Measurements from ENCODE around the gene EFNA1. TPM values are rescaled to one million over a fixed set of nuclear protein-coding genes. Genes with fewer than 3 reads are reported as not detected.

The EFNA1 gene
- total RNA-seq, 1 experiment from 2014 or later: 6.5 TPM

DNA sequence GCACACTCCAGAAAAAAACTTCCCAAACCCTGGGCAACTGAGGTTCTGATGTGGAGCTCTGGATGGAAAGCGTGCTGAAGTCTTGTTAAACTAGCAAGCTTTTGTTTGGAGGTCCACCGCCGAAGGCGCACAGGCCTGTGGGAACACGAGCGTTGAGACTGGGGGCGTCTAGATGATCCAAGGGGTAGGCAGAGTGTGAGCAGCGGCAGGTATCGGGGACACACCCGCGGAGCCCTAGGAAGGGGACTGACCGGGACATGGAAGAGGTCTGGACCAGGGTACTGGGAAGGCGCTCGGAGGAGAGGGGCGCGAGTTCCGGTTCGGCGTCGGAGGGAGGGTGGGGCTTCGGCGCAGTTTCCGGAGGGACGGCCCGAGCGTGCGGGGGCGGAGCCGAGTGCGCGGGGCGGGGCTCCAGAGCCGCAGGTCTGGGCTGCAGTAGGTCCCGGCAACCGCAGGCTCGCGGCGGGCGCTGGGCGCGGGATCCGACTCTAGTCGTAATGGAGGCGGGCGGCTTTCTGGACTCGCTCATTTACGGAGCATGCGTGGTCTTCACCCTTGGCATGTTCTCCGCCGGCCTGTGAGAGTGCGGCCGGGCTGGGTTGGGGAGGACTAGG lies 7.8 kb downstream of the EFNA1 start, which contains the start of gene SLC50A1 (continued):
- TF ChIP-seq, protein P1, sequence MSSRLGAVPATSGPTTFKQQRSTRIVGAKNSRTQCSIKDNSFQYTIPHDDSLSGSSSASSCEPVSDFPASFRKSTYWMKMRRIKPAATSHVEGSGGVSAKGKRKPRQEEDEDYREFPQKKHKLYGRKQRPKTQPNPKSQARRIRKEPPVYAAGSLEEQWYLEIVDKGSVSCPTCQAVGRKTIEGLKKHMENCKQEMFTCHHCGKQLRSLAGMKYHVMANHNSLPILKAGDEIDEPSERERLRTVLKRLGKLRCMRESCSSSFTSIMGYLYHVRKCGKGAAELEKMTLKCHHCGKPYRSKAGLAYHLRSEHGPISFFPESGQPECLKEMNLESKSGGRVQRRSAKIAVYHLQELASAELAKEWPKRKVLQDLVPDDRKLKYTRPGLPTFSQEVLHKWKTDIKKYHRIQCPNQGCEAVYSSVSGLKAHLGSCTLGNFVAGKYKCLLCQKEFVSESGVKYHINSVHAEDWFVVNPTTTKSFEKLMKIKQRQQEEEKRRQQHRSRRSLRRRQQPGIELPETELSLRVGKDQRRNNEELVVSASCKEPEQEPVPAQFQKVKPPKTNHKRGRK (CRISPR knock-in tag; IDR thresholded peaks at IDR 0.05; ENCODE audit: borderline replicate concordance): no peak
- TF ChIP-seq SOX15 (CRISPR knock-in tag; IDR thresholded peaks at IDR 0.05) (no peak), RORB (CRISPR knock-in tag; IDR thresholded peaks at IDR 0.05) (no peak), JUN (CRISPR knock-in tag; IDR thresholded peaks at IDR 0.05) (no peak), GABPB1 (CRISPR knock-in tag; IDR thresholded peaks at IDR 0.05) (no peak; the same call in 1 of the 2 replicates), TCF7 (CRISPR knock-in tag; IDR thresholded peaks at IDR 0.05; ENCODE audit: low read depth) (no peak), ATF1 (CRISPR knock-in tag; IDR thresholded peaks at IDR 0.05) (no peak), ZNF219 (CRISPR knock-in tag; IDR thresholded peaks at IDR 0.05; ENCODE audit: borderline replicate concordance) (no peak), TEAD4 (CRISPR knock-in tag; IDR thresholded peaks at IDR 0.05) (no peak), NFYB (CRISPR knock-in tag; conservative IDR thresholded peaks at IDR 0.05; ENCODE audit: low read depth) (no peak), OVOL2 (CRISPR knock-in tag; IDR thresholded peaks at IDR 0.05; ENCODE audit: borderline replicate concordance) (no peak), ZNF423 (CRISPR knock-in tag; IDR thresholded peaks at IDR 0.05) (no peak), NR3C1 (CRISPR knock-in tag; conservative IDR thresholded peaks at IDR 0.05; ENCODE audit: low read depth) (no peak), ZNF263 (CRISPR knock-in tag; IDR thresholded peaks at IDR 0.05; ENCODE audit: low read depth) (0 out of 2 replicates have a peak, but pooled peaks have one; percentile 20), TP53 (CRISPR knock-in tag; IDR thresholded peaks at IDR 0.05) (peak; percentile 91), JAZF1 (CRISPR knock-in tag; IDR thresholded peaks at IDR 0.05) (no peak), KAT7 (CRISPR knock-in tag; IDR thresholded peaks at IDR 0.05; ENCODE audit: borderline replicate concordance) (no peak)
- TF ChIP-seq, protein P2, sequence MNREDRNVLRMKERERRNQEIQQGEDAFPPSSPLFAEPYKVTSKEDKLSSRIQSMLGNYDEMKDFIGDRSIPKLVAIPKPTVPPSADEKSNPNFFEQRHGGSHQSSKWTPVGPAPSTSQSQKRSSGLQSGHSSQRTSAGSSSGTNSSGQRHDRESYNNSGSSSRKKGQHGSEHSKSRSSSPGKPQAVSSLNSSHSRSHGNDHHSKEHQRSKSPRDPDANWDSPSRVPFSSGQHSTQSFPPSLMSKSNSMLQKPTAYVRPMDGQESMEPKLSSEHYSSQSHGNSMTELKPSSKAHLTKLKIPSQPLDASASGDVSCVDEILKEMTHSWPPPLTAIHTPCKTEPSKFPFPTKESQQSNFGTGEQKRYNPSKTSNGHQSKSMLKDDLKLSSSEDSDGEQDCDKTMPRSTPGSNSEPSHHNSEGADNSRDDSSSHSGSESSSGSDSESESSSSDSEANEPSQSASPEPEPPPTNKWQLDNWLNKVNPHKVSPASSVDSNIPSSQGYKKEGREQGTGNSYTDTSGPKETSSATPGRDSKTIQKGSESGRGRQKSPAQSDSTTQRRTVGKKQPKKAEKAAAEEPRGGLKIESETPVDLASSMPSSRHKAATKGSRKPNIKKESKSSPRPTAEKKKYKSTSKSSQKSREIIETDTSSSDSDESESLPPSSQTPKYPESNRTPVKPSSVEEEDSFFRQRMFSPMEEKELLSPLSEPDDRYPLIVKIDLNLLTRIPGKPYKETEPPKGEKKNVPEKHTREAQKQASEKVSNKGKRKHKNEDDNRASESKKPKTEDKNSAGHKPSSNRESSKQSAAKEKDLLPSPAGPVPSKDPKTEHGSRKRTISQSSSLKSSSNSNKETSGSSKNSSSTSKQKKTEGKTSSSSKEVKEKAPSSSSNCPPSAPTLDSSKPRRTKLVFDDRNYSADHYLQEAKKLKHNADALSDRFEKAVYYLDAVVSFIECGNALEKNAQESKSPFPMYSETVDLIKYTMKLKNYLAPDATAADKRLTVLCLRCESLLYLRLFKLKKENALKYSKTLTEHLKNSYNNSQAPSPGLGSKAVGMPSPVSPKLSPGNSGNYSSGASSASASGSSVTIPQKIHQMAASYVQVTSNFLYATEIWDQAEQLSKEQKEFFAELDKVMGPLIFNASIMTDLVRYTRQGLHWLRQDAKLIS (CRISPR knock-in tag; IDR thresholded peaks at IDR 0.05; ENCODE audit: borderline replicate concordance): peak; percentile 56; the same call in 1 of the 2 replicates
- TF ChIP-seq, protein P3, sequence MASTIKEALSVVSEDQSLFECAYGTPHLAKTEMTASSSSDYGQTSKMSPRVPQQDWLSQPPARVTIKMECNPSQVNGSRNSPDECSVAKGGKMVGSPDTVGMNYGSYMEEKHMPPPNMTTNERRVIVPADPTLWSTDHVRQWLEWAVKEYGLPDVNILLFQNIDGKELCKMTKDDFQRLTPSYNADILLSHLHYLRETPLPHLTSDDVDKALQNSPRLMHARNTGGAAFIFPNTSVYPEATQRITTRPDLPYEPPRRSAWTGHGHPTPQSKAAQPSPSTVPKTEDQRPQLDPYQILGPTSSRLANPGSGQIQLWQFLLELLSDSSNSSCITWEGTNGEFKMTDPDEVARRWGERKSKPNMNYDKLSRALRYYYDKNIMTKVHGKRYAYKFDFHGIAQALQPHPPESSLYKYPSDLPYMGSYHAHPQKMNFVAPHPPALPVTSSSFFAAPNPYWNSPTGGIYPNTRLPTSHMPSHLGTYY (CRISPR knock-in tag; IDR thresholded peaks at IDR 0.05): no peak
- TF ChIP-seq, protein P4, sequence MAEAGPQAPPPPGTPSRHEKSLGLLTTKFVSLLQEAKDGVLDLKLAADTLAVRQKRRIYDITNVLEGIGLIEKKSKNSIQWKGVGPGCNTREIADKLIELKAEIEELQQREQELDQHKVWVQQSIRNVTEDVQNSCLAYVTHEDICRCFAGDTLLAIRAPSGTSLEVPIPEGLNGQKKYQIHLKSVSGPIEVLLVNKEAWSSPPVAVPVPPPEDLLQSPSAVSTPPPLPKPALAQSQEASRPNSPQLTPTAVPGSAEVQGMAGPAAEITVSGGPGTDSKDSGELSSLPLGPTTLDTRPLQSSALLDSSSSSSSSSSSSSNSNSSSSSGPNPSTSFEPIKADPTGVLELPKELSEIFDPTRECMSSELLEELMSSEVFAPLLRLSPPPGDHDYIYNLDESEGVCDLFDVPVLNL (CRISPR knock-in tag; IDR thresholded peaks at IDR 0.05; ENCODE audit: borderline replicate concordance, low read depth): no peak
- TF ChIP-seq, protein P5, sequence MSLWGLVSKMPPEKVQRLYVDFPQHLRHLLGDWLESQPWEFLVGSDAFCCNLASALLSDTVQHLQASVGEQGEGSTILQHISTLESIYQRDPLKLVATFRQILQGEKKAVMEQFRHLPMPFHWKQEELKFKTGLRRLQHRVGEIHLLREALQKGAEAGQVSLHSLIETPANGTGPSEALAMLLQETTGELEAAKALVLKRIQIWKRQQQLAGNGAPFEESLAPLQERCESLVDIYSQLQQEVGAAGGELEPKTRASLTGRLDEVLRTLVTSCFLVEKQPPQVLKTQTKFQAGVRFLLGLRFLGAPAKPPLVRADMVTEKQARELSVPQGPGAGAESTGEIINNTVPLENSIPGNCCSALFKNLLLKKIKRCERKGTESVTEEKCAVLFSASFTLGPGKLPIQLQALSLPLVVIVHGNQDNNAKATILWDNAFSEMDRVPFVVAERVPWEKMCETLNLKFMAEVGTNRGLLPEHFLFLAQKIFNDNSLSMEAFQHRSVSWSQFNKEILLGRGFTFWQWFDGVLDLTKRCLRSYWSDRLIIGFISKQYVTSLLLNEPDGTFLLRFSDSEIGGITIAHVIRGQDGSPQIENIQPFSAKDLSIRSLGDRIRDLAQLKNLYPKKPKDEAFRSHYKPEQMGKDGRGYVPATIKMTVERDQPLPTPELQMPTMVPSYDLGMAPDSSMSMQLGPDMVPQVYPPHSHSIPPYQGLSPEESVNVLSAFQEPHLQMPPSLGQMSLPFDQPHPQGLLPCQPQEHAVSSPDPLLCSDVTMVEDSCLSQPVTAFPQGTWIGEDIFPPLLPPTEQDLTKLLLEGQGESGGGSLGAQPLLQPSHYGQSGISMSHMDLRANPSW (CRISPR knock-in tag; conservative IDR thresholded peaks at IDR 0.05; ENCODE audit: low read depth): no peak
- TF ChIP-seq, protein P6, sequence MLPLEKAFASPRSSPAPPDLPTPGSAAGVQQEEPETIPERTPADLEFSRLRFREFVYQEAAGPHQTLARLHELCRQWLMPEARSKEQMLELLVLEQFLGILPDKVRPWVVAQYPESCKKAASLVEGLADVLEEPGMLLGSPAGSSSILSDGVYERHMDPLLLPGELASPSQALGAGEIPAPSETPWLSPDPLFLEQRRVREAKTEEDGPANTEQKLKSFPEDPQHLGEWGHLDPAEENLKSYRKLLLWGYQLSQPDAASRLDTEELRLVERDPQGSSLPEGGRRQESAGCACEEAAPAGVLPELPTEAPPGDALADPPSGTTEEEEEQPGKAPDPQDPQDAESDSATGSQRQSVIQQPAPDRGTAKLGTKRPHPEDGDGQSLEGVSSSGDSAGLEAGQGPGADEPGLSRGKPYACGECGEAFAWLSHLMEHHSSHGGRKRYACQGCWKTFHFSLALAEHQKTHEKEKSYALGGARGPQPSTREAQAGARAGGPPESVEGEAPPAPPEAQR (CRISPR knock-in tag; IDR thresholded peaks at IDR 0.05): no peak
- TF ChIP-seq, protein P7, sequence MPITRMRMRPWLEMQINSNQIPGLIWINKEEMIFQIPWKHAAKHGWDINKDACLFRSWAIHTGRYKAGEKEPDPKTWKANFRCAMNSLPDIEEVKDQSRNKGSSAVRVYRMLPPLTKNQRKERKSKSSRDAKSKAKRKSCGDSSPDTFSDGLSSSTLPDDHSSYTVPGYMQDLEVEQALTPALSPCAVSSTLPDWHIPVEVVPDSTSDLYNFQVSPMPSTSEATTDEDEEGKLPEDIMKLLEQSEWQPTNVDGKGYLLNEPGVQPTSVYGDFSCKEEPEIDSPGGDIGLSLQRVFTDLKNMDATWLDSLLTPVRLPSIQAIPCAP (CRISPR knock-in tag; IDR thresholded peaks at IDR 0.05): no peak; the same call in 1 of the 2 replicates
- TF ChIP-seq, protein P8, sequence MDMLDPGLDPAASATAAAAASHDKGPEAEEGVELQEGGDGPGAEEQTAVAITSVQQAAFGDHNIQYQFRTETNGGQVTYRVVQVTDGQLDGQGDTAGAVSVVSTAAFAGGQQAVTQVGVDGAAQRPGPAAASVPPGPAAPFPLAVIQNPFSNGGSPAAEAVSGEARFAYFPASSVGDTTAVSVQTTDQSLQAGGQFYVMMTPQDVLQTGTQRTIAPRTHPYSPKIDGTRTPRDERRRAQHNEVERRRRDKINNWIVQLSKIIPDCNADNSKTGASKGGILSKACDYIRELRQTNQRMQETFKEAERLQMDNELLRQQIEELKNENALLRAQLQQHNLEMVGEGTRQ (CRISPR knock-in tag; IDR thresholded peaks at IDR 0.05): 0 out of 2 replicates have a peak, but pooled peaks have one; percentile 10
- TF ChIP-seq, protein P9, sequence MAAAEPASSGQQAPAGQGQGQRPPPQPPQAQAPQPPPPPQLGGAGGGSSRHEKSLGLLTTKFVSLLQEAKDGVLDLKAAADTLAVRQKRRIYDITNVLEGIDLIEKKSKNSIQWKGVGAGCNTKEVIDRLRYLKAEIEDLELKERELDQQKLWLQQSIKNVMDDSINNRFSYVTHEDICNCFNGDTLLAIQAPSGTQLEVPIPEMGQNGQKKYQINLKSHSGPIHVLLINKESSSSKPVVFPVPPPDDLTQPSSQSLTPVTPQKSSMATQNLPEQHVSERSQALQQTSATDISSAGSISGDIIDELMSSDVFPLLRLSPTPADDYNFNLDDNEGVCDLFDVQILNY (CRISPR knock-in tag; IDR thresholded peaks at IDR 0.05): peak; percentile 62

Measured in WTC11 (cell line).